Stimulated activated naive CD8-positive, alpha-beta T cell treated with anti-CD3 and anti-CD28 coated beads, Interleukin-15, Interleukin-2, amounts not matched to agents 100 U/mL and 50 U/mL, for 24 hours (primary cell): ENCODE measurements around the gene IFT57.
A peak's percentile ranks its signal among the peaks of the same experiment; 100 is the strongest.
"Not testable (repeated sequence)": the region's sequence is repeated elsewhere in the genome, so short reads cannot be mapped to it uniquely, and the experiment has no call there.

ENCODE experiments used
- ATAC-seq: fragments of 150-1000 bp; cut with Tn5 transposase; one replicate; pipeline ENCODE4 v1.10.0; 2021
- DNase-seq: peaks from one replicate; pipeline ENCODE4 v3.0.0; 2021

Gene IFT57, protein sequence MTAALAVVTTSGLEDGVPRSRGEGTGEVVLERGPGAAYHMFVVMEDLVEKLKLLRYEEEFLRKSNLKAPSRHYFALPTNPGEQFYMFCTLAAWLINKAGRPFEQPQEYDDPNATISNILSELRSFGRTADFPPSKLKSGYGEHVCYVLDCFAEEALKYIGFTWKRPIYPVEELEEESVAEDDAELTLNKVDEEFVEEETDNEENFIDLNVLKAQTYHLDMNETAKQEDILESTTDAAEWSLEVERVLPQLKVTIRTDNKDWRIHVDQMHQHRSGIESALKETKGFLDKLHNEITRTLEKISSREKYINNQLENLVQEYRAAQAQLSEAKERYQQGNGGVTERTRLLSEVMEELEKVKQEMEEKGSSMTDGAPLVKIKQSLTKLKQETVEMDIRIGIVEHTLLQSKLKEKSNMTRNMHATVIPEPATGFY

GRCh38 chr3:108221911-108222852 is at the start of gene IFT57:
TSS of gene IFT57 (minus strand) at chr3:108222424. CDS start at chr3:108222322, 102 bp downstream.
- ATAC-seq = peak; percentile 96

GRCh38 chr3:108271626-108272025 is 49.4 kb upstream of the IFT57 start:
- no peak for ATAC-seq
- no peak for DNase-seq

More at GRCh38 chr3:108221911-108222852, at the start of gene IFT57:
- DNase-seq = peak; percentile 94

- not testable (repeated sequence) for DNase-seq, ATAC-seq
Observed at GRCh38 chr3:108268235-108268634, 46.0 kb upstream of the IFT57 start.

- peak; percentile 43 for ATAC-seq
- not testable (repeated sequence) for DNase-seq
Observed at GRCh38 chr3:108264534-108265298, 42.5 kb upstream of the IFT57 start.

DNA sequence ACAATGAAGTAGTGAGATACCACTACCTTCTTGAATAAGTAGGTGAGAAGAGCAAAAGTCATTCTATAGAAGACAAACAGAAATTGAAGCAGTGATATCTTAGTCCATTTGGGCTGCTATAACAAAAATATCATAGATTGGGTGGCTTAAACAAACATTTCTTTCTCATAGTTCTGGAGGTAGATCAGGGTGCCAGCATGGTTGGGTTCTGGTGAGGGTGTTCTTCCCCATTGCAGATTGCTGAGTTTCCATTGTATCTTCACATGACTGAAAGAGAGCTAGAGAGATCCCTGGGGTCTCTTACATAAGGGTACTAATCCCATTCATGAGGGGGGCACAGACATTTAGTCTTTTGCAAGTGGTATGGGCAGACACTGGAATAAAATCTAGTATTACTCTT is 32.9 kb upstream of the IFT57 start:
- ATAC-seq = no peak
- DNase-seq = no peak

DNA sequence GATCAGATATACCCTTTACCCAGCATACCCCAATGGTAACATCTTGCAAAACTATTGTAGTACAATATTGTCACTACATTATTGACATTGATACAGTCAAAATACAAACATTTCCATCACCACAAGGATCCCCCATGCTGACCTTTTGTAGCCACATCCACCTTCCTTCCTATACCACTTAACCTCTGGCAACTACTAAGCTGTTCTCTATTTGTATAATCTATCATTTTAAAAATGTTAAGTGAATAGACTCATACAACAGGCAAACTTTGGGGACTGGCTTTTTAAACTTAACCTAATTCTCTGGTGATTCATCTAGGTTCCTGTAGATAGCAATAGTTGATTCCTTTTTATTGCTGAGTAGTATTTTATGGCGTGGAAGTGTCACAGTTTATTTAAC is 29.6 kb upstream of the IFT57 start:
- DNase-seq (no peak), ATAC-seq (peak; percentile 43)

DNA sequence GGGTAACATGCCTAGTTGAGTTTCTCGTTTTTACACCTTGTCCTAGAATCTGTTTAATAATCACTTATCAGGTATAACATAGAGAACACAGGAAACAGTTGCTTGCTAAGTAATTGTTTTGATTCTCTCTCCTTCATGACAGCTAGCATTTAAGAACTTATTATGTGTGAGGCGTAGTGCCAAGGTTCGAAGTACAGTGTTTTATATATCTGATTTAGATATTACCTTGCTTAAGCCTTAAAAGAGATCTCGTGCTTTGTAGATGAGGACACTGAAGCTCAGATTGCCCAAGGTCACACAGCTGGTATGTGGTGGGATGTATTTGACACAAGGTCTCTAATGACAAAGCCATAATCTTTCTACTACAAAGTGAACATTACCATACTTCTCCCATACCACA is 29.0 kb upstream of the IFT57 start:
- DNase-seq (no peak), ATAC-seq (no peak)

DNA sequence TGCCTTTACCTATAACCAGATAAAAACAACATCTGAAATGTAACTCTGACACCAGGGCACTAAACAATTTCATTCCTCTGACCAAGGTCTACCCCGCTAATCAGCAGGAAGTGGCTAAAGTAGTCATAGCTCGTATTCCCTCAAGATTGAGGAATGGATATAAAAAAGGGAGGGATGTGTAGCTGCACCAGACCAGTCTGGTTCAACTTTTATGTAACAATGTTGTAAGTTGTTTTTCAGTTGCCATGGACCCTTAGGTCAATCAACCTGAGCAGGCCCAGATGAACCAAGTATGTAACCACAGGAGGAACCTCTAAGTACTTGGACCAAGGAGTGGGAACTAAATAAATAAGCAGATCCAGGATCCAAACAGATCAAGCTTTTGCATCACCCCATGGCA is 28.4 kb upstream of the IFT57 start:
- no peak for ATAC-seq
- no peak for DNase-seq

- ATAC-seq (no peak), DNase-seq (no peak)
Observed at GRCh38 chr3:108243243-108243642, 21.0 kb upstream of the IFT57 start.

GRCh38 chr3:108242776-108243175 is 20.6 kb upstream of the IFT57 start:
- ATAC-seq (no peak), DNase-seq (no peak)

- DNase-seq (no peak), ATAC-seq (no peak)
Observed at GRCh38 chr3:108241721-108242120, 19.5 kb upstream of the IFT57 start.

DNA sequence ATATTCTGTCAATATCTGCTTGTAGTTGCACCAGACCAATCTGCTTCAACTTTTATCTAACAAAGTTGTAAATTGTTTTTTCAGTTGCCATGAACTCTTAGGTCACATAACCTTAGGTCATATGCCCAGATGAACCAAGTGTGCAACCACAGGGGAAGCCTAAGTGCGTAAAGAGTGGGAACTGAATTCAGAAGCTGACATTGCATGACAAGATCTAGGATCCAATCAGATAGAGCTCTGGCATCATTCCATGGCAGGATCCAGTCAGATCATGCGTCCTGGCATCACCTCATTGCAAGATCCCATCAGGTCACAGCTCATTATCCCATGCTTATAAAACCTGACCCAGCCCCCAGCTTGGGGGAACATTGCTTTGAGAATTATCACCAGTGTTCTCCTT is 18.9 kb upstream of the IFT57 start:
- no peak for DNase-seq
- no peak for ATAC-seq

- DNase-seq (no peak), ATAC-seq (no peak)
Observed at GRCh38 chr3:108239082-108239481, 16.9 kb upstream of the IFT57 start.

- ATAC-seq (no peak), DNase-seq (no peak)
Observed at GRCh38 chr3:108235290-108235689, 13.1 kb upstream of the IFT57 start.

- ATAC-seq (no peak), DNase-seq (no peak)
Observed at GRCh38 chr3:108234387-108234957, 12.2 kb upstream of the IFT57 start.

GRCh38 chr3:108228286-108228685 is 6.1 kb upstream of the IFT57 start:
- ATAC-seq = no peak
- no peak for DNase-seq

DNA sequence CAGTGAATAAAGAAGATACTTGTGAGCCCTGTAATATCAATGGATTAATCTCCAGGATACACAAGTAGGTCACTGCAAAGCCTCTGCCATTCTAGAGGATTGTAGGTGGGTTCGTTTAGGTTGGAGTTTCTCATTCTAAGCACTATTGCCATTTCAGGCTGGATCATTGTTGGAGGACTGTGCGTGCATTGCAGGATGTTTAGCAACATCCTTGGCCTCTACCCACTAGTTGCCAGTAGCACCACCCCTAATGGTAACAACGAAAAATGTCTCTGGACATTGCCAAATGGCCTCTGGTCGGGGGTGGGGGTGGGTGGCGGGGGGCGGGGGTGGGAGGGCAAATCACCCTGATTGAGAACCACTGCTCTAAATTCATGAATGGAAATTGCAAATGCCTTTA is 4.9 kb upstream of the IFT57 start:
- no peak for ATAC-seq
- DNase-seq = no peak

DNA sequence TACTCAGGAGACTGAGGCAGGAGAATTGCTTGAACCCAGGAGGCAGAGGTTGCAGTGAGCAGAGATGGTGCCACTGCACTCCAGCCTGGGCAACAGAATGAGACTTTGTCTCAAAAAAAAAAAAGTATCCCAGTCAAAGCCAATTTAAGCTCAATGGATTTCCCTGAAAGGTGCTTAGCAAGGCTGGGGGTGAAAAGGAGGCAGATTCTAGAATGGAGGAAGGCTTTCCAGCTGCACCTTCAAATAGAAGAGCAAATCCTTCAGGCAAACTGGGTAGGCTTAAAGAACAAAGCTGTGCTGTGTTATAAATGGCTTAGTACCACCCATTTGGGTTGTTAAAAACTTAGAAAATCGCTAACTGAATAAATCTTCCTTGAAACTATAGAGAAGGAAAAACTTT is 3.0 kb upstream of the IFT57 start:
- DNase-seq (no peak), ATAC-seq (no peak)

GRCh38 chr3:108223928-108224327 is 1.7 kb upstream of the IFT57 start:
- ATAC-seq = no peak

DNA sequence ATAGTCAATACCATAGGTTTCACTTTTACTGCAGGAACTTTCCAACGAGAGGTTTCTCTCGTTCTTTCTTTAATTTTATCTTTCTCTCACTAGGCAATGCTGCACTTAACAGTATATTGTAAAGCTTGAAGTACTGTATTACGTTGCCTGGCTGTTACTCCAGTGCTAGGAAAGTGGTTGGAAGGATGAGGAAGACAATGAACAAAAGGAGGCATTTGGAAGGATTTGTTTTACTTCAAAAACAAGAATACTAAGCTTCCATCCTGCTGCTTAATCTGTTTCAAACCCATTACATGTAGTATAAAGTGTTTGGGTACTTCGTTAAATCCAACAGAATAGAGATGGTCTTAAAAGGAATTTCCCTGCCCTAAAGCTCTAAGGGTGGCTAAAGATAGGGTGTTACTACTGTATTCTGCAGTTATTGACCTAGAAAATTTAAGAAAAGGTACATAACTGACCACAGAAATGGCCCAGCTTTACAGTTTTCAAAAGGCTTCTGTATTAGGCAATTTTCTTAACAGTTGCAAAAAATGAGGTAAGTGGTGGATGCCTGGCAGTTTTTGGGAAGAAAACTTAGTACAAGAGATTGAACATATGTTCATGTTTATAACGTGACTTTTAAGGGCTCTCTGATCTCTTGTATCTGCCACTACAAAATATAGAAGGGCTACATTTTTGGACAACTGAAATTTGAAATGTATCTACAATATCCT is 785 bp upstream of the IFT57 start:
- no peak for ATAC-seq
- no peak for DNase-seq

More at GRCh38 chr3:108223928-108224327, 1.7 kb upstream of the IFT57 start:
- DNase-seq = no peak

- DNase-seq = no peak
- ATAC-seq = no peak
Observed at GRCh38 chr3:108221393-108221792, 831 bp downstream of the IFT57 start.
